HG03469 (cell line): Measurements from ENCODE around the gene DOCK4.

Experiments
- ATAC-seq: cut with Tn5 transposase; IDR thresholded peaks from one replicate; pipeline ENCODE4 v1.9.1; 2021; ENCODE audit warnings: mild to moderate bottlenecking, moderate library complexity, moderate number of reproducible peaks; ENCODE audit not compliant: unreplicated experiment

Gene DOCK4

GRCh38 chr7:111836592-111836991, 369.6 kb downstream of the DOCK4 start:
- no peak for ATAC-seq

- no peak for ATAC-seq
These were observed 371.1 kb downstream of the DOCK4 start for GRCh38 chr7:111835066-111835465.

DNA sequence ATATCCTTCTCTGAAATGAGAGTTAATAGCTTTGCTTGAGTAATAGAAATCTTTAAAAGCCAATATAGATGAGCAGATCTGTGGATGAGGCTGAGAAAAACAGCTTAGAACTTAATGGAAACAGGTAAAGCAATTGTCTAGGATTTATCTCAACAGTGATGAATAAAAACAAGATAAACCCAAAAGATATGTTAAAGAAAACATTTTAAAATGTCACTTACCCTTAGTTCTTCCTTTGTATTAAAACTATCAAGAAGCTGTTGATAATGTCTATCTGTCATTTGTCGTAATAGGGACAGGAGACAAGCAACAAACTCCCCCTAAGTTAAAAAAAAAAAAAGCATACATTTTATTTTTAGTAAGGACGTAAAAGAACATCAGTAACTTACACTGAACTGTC, 371.8 kb downstream of the DOCK4 start:
- ATAC-seq: no peak

GRCh38 chr7:111833466-111833865, 372.7 kb downstream of the DOCK4 start:
- ATAC-seq: no peak

DNA sequence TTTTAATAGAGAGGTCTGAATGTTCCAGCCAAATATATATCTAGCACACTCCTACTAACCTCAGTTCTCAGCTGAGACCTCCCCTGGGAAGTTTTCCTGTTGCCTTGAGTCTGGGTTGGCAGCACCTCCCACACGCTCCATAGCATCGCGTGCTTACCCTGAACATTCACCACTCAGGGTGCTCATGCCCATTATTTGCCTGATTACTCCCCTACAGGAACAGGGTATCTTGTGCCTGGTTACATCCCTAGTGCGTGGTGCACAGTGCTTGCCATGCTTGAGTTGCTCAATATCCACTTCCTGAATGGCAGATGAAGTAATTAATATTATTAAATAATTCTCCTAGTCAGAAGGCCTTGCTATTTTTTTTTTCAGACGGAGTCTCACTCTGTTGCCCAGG, 374.0 kb downstream of the DOCK4 start:
- no peak for ATAC-seq

GRCh38 chr7:111829221-111829620, 377.0 kb downstream of the DOCK4 start:
- no peak for ATAC-seq

DNA sequence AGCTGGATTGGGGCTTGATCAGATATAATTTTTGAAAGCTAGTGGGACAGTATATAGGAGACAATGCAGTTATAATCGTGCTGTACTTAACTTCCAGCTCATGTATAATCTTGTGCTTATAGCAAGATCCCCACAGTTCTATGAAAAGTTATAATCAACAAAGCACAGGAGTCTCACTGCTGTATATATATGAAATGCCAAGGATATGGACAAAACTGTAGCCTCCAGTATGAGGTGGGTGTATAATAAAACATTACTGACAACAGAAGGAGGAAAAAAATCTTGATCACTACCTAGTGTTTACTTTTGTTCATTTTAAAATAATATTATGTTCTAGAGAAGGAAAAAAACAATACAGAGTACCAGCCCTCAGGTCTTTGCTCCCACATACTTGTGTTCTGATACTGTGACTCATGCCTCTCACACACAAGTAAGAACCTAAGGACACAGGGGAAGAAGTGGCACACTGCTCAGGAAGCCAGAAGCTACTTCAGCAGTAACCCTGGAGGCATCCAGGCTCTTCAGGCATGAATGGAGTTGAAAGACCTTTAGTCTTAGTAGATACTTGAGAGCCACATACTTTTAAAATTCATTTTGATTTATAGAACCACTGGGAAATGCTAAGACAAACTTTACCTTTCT, 378.2 kb downstream of the DOCK4 start:
- no peak for ATAC-seq

DNA sequence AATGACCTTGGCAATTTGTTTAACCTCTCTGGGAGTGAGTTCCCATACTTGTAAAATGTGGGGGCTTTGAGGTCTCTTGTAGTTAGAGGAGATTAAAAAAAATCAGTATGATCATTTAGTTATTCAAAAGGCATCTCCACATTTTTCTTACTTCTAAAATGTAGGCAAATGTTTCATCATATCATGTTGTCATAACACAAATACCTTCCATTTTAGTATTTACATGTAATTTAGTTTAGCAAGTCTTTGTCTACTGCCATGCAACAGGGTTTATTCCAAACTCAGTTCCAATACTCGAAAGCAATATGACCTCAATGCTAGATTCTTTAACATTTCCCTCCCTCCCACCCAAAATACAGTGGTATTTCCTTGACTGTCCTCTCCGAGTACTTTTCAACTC, 381.2 kb downstream of the DOCK4 start:
- ATAC-seq: no peak

- ATAC-seq: no peak
These were observed 382.4 kb downstream of the DOCK4 start for GRCh38 chr7:111823826-111824225.

- ATAC-seq: no peak
These were observed 385.2 kb downstream of the DOCK4 start for GRCh38 chr7:111821046-111821445.

GRCh38 chr7:111820621-111821020, 385.6 kb downstream of the DOCK4 start:
- ATAC-seq: no peak

DNA sequence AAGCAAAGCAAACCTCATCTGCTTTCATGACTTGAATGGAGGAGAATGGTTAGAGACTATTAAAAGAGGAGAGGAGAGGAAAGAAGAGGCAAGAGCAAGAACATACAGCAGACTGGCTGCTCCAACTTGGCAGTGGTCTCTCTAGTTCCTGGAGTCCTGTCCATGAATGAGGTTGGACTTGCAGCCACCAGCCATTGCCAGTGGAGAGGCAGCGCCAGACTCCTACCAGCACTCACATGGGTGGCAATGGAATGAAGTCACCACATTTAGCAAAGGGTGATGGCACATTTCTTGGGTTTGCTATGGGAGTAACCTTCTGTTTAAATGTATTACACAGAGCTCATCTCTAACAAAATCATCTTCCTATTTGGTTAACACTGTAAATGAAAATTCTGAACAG, 386.1 kb downstream of the DOCK4 start:
- ATAC-seq: no peak

GRCh38 chr7:111815354-111815753, 390.8 kb downstream of the DOCK4 start:
- ATAC-seq: no peak

- ATAC-seq: no peak
These were observed 392.9 kb downstream of the DOCK4 start for GRCh38 chr7:111813306-111813705.

- no peak for ATAC-seq
These were observed 400.0 kb downstream of the DOCK4 start for GRCh38 chr7:111806232-111806631.

DNA sequence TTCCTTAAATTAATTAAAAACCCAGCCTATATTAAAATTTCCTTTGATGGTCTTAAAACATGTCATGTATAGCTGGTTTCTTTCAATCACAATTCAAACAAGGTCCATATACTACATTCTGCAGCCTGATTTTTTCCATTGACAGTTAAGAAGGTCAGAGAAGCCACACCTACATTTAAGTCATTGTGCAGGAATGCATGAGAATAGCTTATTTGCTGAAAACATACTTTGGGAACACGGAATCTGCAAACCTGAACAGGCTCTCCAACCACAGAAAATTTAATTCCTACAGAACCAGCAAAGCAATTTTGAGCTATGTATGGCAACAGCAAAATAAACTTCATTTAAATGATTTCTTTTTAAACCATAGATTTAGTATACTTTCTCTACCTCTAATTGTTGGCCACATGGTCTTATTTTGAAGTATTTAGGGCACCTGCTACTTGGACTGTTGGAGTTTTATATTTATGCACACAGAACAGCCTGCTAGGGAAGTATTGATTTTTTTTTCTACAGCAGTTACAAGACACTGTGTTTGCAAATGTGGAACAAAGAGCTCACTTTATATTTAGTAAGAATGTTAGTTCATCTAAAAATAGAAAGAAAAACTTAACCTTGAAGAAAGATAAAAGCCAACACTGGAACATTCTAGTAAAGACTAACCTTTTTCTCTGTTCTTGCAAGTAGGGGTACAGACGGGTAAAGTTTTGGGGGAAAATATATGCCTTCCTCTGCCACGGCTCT, 403.0 kb downstream of the DOCK4 start:
- ATAC-seq: no peak

GRCh38 chr7:111802194-111802772, 403.9 kb downstream of the DOCK4 start:
- no peak for ATAC-seq

GRCh38 chr7:111801277-111801676, 404.9 kb downstream of the DOCK4 start:
- no peak for ATAC-seq

GRCh38 chr7:111796671-111797070, 409.5 kb downstream of the DOCK4 start:
- ATAC-seq: no peak

- no peak for ATAC-seq
These were observed 416.3 kb downstream of the DOCK4 start for GRCh38 chr7:111789870-111790269.

GRCh38 chr7:111789048-111789320, 417.2 kb downstream of the DOCK4 start:
- ATAC-seq: no peak

- no peak for ATAC-seq
These were observed 417.7 kb downstream of the DOCK4 start for GRCh38 chr7:111788286-111789047.
